Dendritic cell treated with granulocyte-macrophage colony-stimulating factor and Interleukin-4, amounts not matched to agents 40 ng/mL and 50 ng/mL, for 4 days (primary cell): ENCODE results near the gene ASPHD1.

ENCODE experiments used
- H3K27ac Mint-ChIP-seq: one replicate; pipeline ENCODE4 v1.8.0; 2022; ENCODE audit warnings: mild to moderate bottlenecking, mixed read lengths
- H3K27me3 Mint-ChIP-seq: one replicate; pipeline ENCODE4 v1.8.0; 2022; ENCODE audit warnings: mild to moderate bottlenecking, mixed read lengths
- H3K36me3 Mint-ChIP-seq: one replicate; pipeline ENCODE4 v1.8.0; 2022; ENCODE audit warnings: low read depth, mixed read lengths
- H3K4me1 Mint-ChIP-seq: one replicate; pipeline ENCODE4 v1.8.0; 2022; ENCODE audit warnings: low read depth, mixed read lengths
- H3K4me3 Mint-ChIP-seq: one replicate; pipeline ENCODE4 v1.8.0; 2022; ENCODE audit warnings: mild to moderate bottlenecking, moderate library complexity, mixed read lengths
- H3K9me3 Mint-ChIP-seq: one replicate; pipeline ENCODE4 v1.8.0; 2022; ENCODE audit warnings: mixed read lengths
- intact Hi-C: fragments of 100-400 bp; cut with micrococcal nuclease; formaldehyde crosslinking; loops from one replicate; pipeline ENCODE4 v1.15.0; 2022

The ASPHD1 gene

GRCh38 chr16:29892458-29892813, 7.9 kb upstream of the ASPHD1 start:
- H3K9me3 Mint-ChIP-seq = no peaks in the 10 kb centered on the region
- H3K4me3 Mint-ChIP-seq = no peak overlapping the region
- no peaks in the 10 kb centered on the region for H3K36me3 Mint-ChIP-seq

GRCh38 chr16:29893553-29893952, 6.7 kb upstream of the ASPHD1 start:
- Mint-ChIP-seq H3K27me3 (peaks cover 22% of the 10 kb centered on the region), H3K36me3 (no peaks in the 10 kb centered on the region), H3K27ac (no peak overlapping the region), H3K4me3 (no peak overlapping the region), H3K4me1 (peaks cover 11% of the 10 kb centered on the region), H3K9me3 (no peaks in the 10 kb centered on the region)
- intact Hi-C loops = no loop called here

More at GRCh38 chr16:29892458-29892813, 7.9 kb upstream of the ASPHD1 start:
- intact Hi-C loops = no loop called here
- H3K27me3 Mint-ChIP-seq = peaks cover 11% of the 10 kb centered on the region
- H3K4me1 Mint-ChIP-seq = peaks cover 11% of the 10 kb centered on the region
- no peak overlapping the region for H3K27ac Mint-ChIP-seq

GRCh38 chr16:29894352-29894751, 5.9 kb upstream of the ASPHD1 start:
- Mint-ChIP-seq H3K27ac (no peak overlapping the region), H3K27me3 (peaks cover 30% of the 10 kb centered on the region), H3K4me3 (no peak overlapping the region), H3K36me3 (no peaks in the 10 kb centered on the region), H3K4me1 (peaks cover 11% of the 10 kb centered on the region), H3K9me3 (no peaks in the 10 kb centered on the region)
- intact Hi-C loops = no loop called here

- Mint-ChIP-seq H3K27ac (no peak overlapping the region), H3K9me3 (no peaks in the 10 kb centered on the region), H3K4me3 (no peak overlapping the region), H3K27me3 (peaks cover 46% of the 10 kb centered on the region), H3K4me1 (peaks cover 18% of the 10 kb centered on the region), H3K36me3 (no peaks in the 10 kb centered on the region)
- intact Hi-C loops = no loop called here
Measured at GRCh38 chr16:29896841-29897240, 3.4 kb upstream of the ASPHD1 start.

- Mint-ChIP-seq H3K4me1 (peaks cover 13% of the 10 kb centered on the region), H3K4me3 (no peak overlapping the region), H3K27me3 (peaks cover 51% of the 10 kb centered on the region), H3K9me3 (no peaks in the 10 kb centered on the region), H3K27ac (no peak overlapping the region), H3K36me3 (no peaks in the 10 kb centered on the region)
- intact Hi-C loops = no loop called here
Measured at GRCh38 chr16:29897333-29897732, 3.0 kb upstream of the ASPHD1 start.

- Mint-ChIP-seq H3K36me3 (no peaks in the 10 kb centered on the region), H3K4me3 (no peak overlapping the region), H3K27ac (no peak overlapping the region), H3K4me1 (peaks cover 9% of the 10 kb centered on the region), H3K27me3 (peaks cover 54% of the 10 kb centered on the region), H3K9me3 (no peaks in the 10 kb centered on the region)
- intact Hi-C loops = no loop called here
Measured at GRCh38 chr16:29898135-29898803, 2.0 kb upstream of the ASPHD1 start.

GRCh38 chr16:29898804-29899515, 1.3 kb upstream of the ASPHD1 start:
- Mint-ChIP-seq H3K4me1 (peaks cover 14% of the 10 kb centered on the region), H3K27ac (no peak overlapping the region), H3K27me3 (peaks cover 58% of the 10 kb centered on the region), H3K36me3 (no peaks in the 10 kb centered on the region), H3K4me3 (peak overlapping the region; percentile 18), H3K9me3 (no peaks in the 10 kb centered on the region)
- intact Hi-C loops = no loop called here

GRCh38 chr16:29899516-29900101, 679 bp upstream of the ASPHD1 start, which contains the start of gene SEZ6L2:
Gene SEZ6L2, minus strand, starts transcription at chr16:29899550. Its CDS starts 531 bp downstream, at chr16:29899019.
- Mint-ChIP-seq H3K27me3 (peaks cover 58% of the 10 kb centered on the region), H3K36me3 (no peaks in the 10 kb centered on the region), H3K4me1 (peaks cover 14% of the 10 kb centered on the region), H3K27ac (peak within 1 kb of the TSS; percentile 64), H3K4me3 (peak within 1 kb of the TSS; percentile 84), H3K9me3 (no peaks in the 10 kb centered on the region)
- intact Hi-C loops = loop anchor here (2.0 to 5.0 kb wide), 2 partner anchors 37 to 63 kb away; partner anchors contain the start of genes CDIPT and TMEM219

- H3K4me3 Mint-ChIP-seq = peak overlapping the region; percentile 84
- intact Hi-C loops = loop anchor here (2.0 to 5.0 kb wide), 2 partner anchors 38 to 61 kb away; partner anchors contain the start of genes CDIPT and TMEM219
Measured at GRCh38 chr16:29900888-29901606, 759 bp downstream of the ASPHD1 start.

GRCh38 chr16:29901607-29901945, 1.3 kb downstream of the ASPHD1 start:
- H3K27me3 Mint-ChIP-seq = peaks cover 52% of the 10 kb centered on the region
- H3K4me1 Mint-ChIP-seq = peaks cover 14% of the 10 kb centered on the region
- peaks cover 5% of the 10 kb centered on the region for H3K36me3 Mint-ChIP-seq
- H3K27ac Mint-ChIP-seq = no peak overlapping the region
- H3K4me3 Mint-ChIP-seq = no peak overlapping the region
- H3K9me3 Mint-ChIP-seq = no peaks in the 10 kb centered on the region
- intact Hi-C loops = loop anchor here (2.0 to 5.0 kb wide), 2 partner anchors 39 to 61 kb away; partner anchors contain the start of genes CDIPT and TMEM219

More at GRCh38 chr16:29900888-29901606, 759 bp downstream of the ASPHD1 start:
- H3K4me1 Mint-ChIP-seq = peaks cover 14% of the 10 kb centered on the region
- H3K36me3 Mint-ChIP-seq = no peaks in the 10 kb centered on the region
- peaks cover 55% of the 10 kb centered on the region for H3K27me3 Mint-ChIP-seq
- peak overlapping the region; percentile 64 for H3K27ac Mint-ChIP-seq
- no peaks in the 10 kb centered on the region for H3K9me3 Mint-ChIP-seq

- intact Hi-C loops = loop anchor here (5.0 kb wide), 1 partner anchor 59 kb away; the partner anchor contains the start of gene TMEM219
- H3K27ac Mint-ChIP-seq = no peak overlapping the region
- H3K36me3 Mint-ChIP-seq = peaks cover 22% of the 10 kb centered on the region
- H3K9me3 Mint-ChIP-seq = no peaks in the 10 kb centered on the region
- peaks cover 14% of the 10 kb centered on the region for H3K4me1 Mint-ChIP-seq
- peaks cover 35% of the 10 kb centered on the region for H3K27me3 Mint-ChIP-seq
- no peak overlapping the region for H3K4me3 Mint-ChIP-seq
Measured at GRCh38 chr16:29903590-29903989, 3.3 kb downstream of the ASPHD1 start.

- peaks cover 21% of the 10 kb centered on the region for H3K4me1 Mint-ChIP-seq
- peaks cover 22% of the 10 kb centered on the region for H3K36me3 Mint-ChIP-seq
- H3K27me3 Mint-ChIP-seq = peaks cover 23% of the 10 kb centered on the region
- no peak overlapping the region for H3K27ac Mint-ChIP-seq
- intact Hi-C loops = loop anchor here (5.0 kb wide), 1 partner anchor 57 kb away; the partner anchor contains the start of gene TMEM219
- H3K4me3 Mint-ChIP-seq = no peak overlapping the region
- H3K9me3 Mint-ChIP-seq = no peaks in the 10 kb centered on the region
Measured at GRCh38 chr16:29904947-29905346, 4.7 kb downstream of the ASPHD1 start.

GRCh38 chr16:29905668-29906067, 5.4 kb downstream of the ASPHD1 start:
- no peaks in the 10 kb centered on the region for H3K9me3 Mint-ChIP-seq
- H3K4me3 Mint-ChIP-seq = no peak overlapping the region
- intact Hi-C loops = no loop called here
- peaks cover 26% of the 10 kb centered on the region for H3K36me3 Mint-ChIP-seq
- H3K4me1 Mint-ChIP-seq = peaks cover 19% of the 10 kb centered on the region
- H3K27me3 Mint-ChIP-seq = peaks cover 19% of the 10 kb centered on the region
- H3K27ac Mint-ChIP-seq = no peak overlapping the region
